OCI-LY1 (cell line): Measurements from ENCODE around the gene RSPH1.

Source experiments
- H2AFZ ChIP-seq: fragments of 200-600 bp; sonication (generic), shearing (Covaris generic); 2 replicates; pipeline ENCODE4 v1.6.0; 2014; ENCODE audit warnings: antibody characterized with exemption, mild to moderate bottlenecking, low read length
- H3F3A ChIP-seq: fragments of 200-600 bp; sonication (generic), shearing (Covaris generic); 2 replicates; pipeline ENCODE4 v1.6.0; 2014; ENCODE audit warnings: mild to moderate bottlenecking, antibody characterized with exemption, low read length, moderate library complexity; ENCODE audit not compliant: insufficient read depth
- H3K27ac ChIP-seq: fragments of 200-600 bp; sonication (generic); 2 replicates; pipeline ENCODE4 v1.5.1; 2014; ENCODE audit warnings: low read length, mixed run types, mild to moderate bottlenecking, low read depth; ENCODE audit not compliant: poor library complexity, severe bottlenecking
- H3K27me3 ChIP-seq: fragments of 200-600 bp; sonication (generic); 2 replicates; pipeline ENCODE4 v1.6.0; 2014; ENCODE audit warnings: antibody characterized with exemption, mild to moderate bottlenecking, low read length, moderate library complexity; ENCODE audit not compliant: insufficient read depth
- H3K36me3 ChIP-seq: fragments of 200-600 bp; sonication (generic); 2 replicates; pipeline ENCODE4 v1.6.1; 2014; ENCODE audit warnings: mild to moderate bottlenecking, antibody characterized with exemption, low read length, moderate library complexity, mixed read lengths; ENCODE audit not compliant: insufficient read depth
- H3K4me1 ChIP-seq: fragments of 200-600 bp; sonication (generic); 2 replicates; pipeline ENCODE4 v1.5.1; 2014; ENCODE audit warnings: mild to moderate bottlenecking, low read length, moderate library complexity; ENCODE audit not compliant: insufficient read depth, severe bottlenecking
- H3K4me2 ChIP-seq: fragments of 200-600 bp; sonication (generic), shearing (Covaris generic); 2 replicates; pipeline ENCODE4 v1.6.1; 2014; ENCODE audit warnings: low read length
- H3K4me3 ChIP-seq: fragments of 200-600 bp; sonication (generic); 2 replicates; pipeline ENCODE4 v1.5.1; 2014; ENCODE audit warnings: low read length, low read depth, mild to moderate bottlenecking, mixed read lengths; ENCODE audit not compliant: poor library complexity, severe bottlenecking
- H3K79me2 ChIP-seq: fragments of 200-600 bp; shearing (Covaris generic); 2 replicates; pipeline ENCODE4 v1.6.1; 2016; ENCODE audit warnings: mixed run types, low read length, mixed read lengths; ENCODE audit not compliant: insufficient read depth
- H3K9ac ChIP-seq: fragments of 200-600 bp; sonication (generic), shearing (Covaris generic); 2 replicates; pipeline ENCODE4 v1.6.1; 2014; ENCODE audit warnings: mild to moderate bottlenecking, low read length, mixed read lengths
- H3K9me2 ChIP-seq: fragments of 200-600 bp; sonication (generic), shearing (Covaris generic); 2 replicates; pipeline ENCODE4 v1.6.1; 2014; ENCODE audit warnings: low read depth, mild to moderate bottlenecking, low read length, mixed read lengths
- H3K9me3 ChIP-seq: fragments of 200-600 bp; shearing (Covaris generic); 2 replicates; pipeline ENCODE4 v1.6.1; 2014; ENCODE audit warnings: low read length, mixed read lengths
- H4K20me1 ChIP-seq: fragments of 200-600 bp; sonication (generic), shearing (Covaris generic); 2 replicates; pipeline ENCODE4 v1.6.0; 2016; ENCODE audit warnings: mild to moderate bottlenecking, low read length; ENCODE audit not compliant: insufficient read depth
- CTCF ChIP-seq: fragments of 200-600 bp; sonication (generic), shearing (Covaris generic); IDR thresholded peaks from 2 replicates; pipeline ENCODE4 v1.5.1; 2017; ENCODE audit warnings: mild to moderate bottlenecking, antibody characterized with exemption, low read length, moderate library complexity, mixed read lengths
- EZH2 ChIP-seq: fragments of 200-600 bp; sonication (generic), shearing (Covaris generic); IDR thresholded peaks from 2 replicates; pipeline ENCODE4 v1.8.0; 2017; ENCODE audit warnings: borderline replicate concordance, mixed run types, mild to moderate bottlenecking, antibody characterized with exemption, low read length, moderate library complexity, mixed read lengths

Gene RSPH1

GRCh38 chr21:42513985-42514882, 18.2 kb upstream of the RSPH1 start:
- Histone ChIP-seq H3K9me2 (no peaks in the 10 kb centered on the region), H3K9me3 (no peaks in the 10 kb centered on the region), H3K27me3 (no peaks in the 10 kb centered on the region), H4K20me1 (no peaks in the 10 kb centered on the region), H3F3A (no peaks in the 10 kb centered on the region), H3K9ac (peak overlapping the region; percentile 91), H3K79me2 (no peaks in the 10 kb centered on the region), H2AFZ (no peak overlapping the region), H3K4me3 (peak overlapping the region; percentile 96), H3K27ac (peak overlapping the region; percentile 61), H3K36me3 (peaks cover 8% of the 10 kb centered on the region; the same call in 1 of the 2 replicates), H3K4me2 (peak overlapping the region; percentile 98), H3K4me1 (peaks cover 30% of the 10 kb centered on the region)
- no peak for TF ChIP-seq CTCF
- no peak for TF ChIP-seq EZH2

GRCh38 chr21:42513151-42513984, 17.3 kb upstream of the RSPH1 start, which contains the start of gene SLC37A1:
TSS of gene SLC37A1 (plus strand) at chr21:42513852. CDS start at chr21:42518455, 4,603 bp downstream.
- H3K9me2 ChIP-seq, result no peaks in the 10 kb centered on the region
- no peaks in the 10 kb centered on the region for H3F3A ChIP-seq
- peak within 1 kb of the TSS; percentile 98 for H3K4me2 ChIP-seq
- peak within 1 kb of the TSS; percentile 91 for H3K9ac ChIP-seq
- peak within 1 kb of the TSS; percentile 96 for H3K4me3 ChIP-seq
- no peaks in the 10 kb centered on the region for H3K27me3 ChIP-seq
- peak within 1 kb of the TSS; percentile 61 for H3K27ac ChIP-seq
- H3K4me1 ChIP-seq, result peaks cover 30% of the 10 kb centered on the region
- H4K20me1 ChIP-seq, result no peaks in the 10 kb centered on the region
- peak within 1 kb of the TSS; percentile 75; the same call in 1 of the 2 replicates for H2AFZ ChIP-seq
- TF ChIP-seq CTCF, result no peak
- TF ChIP-seq EZH2, result no peak
- peaks cover 4% of the 10 kb centered on the region; the same call in 1 of the 2 replicates for H3K36me3 ChIP-seq
- no peaks in the 10 kb centered on the region for H3K79me2 ChIP-seq
- H3K9me3 ChIP-seq, result no peaks in the 10 kb centered on the region

- no peaks in the 10 kb centered on the region for H3K9me3 ChIP-seq
- H3F3A ChIP-seq, result no peaks in the 10 kb centered on the region
- no peak overlapping the region for H3K4me2 ChIP-seq
- H3K36me3 ChIP-seq, result no peaks in the 10 kb centered on the region; the same call in 1 of the 2 replicates
- no peak overlapping the region for H3K27ac ChIP-seq
- no peaks in the 10 kb centered on the region for H4K20me1 ChIP-seq
- peaks cover 30% of the 10 kb centered on the region for H3K4me1 ChIP-seq
- no peak overlapping the region for H3K9ac ChIP-seq
- H3K79me2 ChIP-seq, result no peaks in the 10 kb centered on the region
- H3K27me3 ChIP-seq, result no peaks in the 10 kb centered on the region
- H2AFZ ChIP-seq, result no peak overlapping the region
- H3K9me2 ChIP-seq, result no peaks in the 10 kb centered on the region
- H3K4me3 ChIP-seq, result no peak overlapping the region
- TF ChIP-seq CTCF (no peak), EZH2 (no peak)
These were observed 16.5 kb upstream of the RSPH1 start for GRCh38 chr21:42512346-42513034.
